Heart left ventricle (tissue), 13 donors: ENCODE data around the gene FCRL6.

Experiments
- POLR2A ChIP-seq, 2 donors: fragments of 450-650 bp; IDR thresholded peaks; one replicate each; pipeline ENCODE4 v1.6.1; 2017; ENCODE audit warnings: antibody characterized with exemption in 2 of 2, mild to moderate bottlenecking in 2 of 2, moderate library complexity in 2 of 2
- TF ChIP-seq, protein P1 (sequence below), 12 donors: fragments of 200-600 bp; sonication (generic) in 4 of 12; IDR thresholded peaks; one replicate each; pipeline versions ENCODE4 v1.5.0 to v1.8.0; 2018 to 2022; ENCODE audit warnings: antibody characterized with exemption in 12 of 12, mild to moderate bottlenecking in 5 of 12
- donor health status: ischemic (EF 13 %, LVEDD 7.1; RV severe dilation, severe dysfunction).
- donor health status: DM: no; HTN: yes; CAD: no.
- donor health status: DM: no; HTN: no; CAD: no.
- donor health status: ischemic (EF 25% LVEDD 6.9; RV normal size, moderate dysfunction).
- donor health status: ischemic (EF 25% LVEDD 5.7; RV mildly dilated, moderate dysfunction).
- donor health status: ischemic (EF 35%, LVEDD 5.7; RV mildly dilated, moderate dysfunction).
- donor health status: nonischemic (EF 11% LVEDD 7.7; RV severe dilation, severe dysfunction).
- donor health status: DM: yes; HTN: yes; CAD: no.
- donor health status: PGD.
- donor health status: ischemic (EF 29% LVEDD 5.4; RV normal size, mild dysfunction).
- donor health status: nonischemic (EF 23%, LVEDD 6.1; RV moderate dilation, normal function).

DNA sequence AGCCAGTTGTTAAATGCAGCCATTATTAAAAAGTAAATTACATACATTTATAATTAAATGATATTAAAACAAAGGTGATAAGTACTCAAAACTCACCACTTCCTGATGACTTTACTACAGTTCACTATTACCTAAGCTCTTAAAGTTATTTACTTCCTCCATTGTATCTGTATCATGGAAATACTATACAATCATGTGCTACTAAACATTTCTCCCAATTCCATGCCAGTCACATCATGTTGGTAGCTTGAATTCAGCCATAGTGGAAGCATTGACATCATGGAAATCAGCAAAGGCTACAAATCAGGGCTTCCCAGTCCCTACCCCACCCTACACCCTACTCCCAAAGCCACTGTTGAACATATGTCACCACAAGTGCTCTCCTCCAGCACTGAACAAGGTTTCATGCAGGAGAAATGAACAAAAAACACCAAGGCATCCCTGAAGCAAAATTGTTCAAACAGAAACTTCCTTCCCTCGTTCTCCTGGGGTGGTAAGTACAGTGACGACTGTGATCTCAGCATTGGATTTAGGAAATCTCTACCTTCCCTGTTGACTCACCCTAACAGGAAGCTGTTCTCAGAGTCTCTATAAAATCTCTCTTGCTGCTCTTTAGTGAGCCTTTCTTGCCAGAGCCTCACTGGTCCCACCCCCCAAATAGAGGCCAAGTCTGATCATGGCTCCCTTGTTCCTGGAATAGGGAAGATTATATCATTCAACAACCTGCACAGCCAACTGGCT, 47.6 kb downstream of the FCRL6 start:
- TF ChIP-seq, protein P1, sequence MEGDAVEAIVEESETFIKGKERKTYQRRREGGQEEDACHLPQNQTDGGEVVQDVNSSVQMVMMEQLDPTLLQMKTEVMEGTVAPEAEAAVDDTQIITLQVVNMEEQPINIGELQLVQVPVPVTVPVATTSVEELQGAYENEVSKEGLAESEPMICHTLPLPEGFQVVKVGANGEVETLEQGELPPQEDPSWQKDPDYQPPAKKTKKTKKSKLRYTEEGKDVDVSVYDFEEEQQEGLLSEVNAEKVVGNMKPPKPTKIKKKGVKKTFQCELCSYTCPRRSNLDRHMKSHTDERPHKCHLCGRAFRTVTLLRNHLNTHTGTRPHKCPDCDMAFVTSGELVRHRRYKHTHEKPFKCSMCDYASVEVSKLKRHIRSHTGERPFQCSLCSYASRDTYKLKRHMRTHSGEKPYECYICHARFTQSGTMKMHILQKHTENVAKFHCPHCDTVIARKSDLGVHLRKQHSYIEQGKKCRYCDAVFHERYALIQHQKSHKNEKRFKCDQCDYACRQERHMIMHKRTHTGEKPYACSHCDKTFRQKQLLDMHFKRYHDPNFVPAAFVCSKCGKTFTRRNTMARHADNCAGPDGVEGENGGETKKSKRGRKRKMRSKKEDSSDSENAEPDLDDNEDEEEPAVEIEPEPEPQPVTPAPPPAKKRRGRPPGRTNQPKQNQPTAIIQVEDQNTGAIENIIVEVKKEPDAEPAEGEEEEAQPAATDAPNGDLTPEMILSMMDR (IDR thresholded peaks at IDR 0.05): no peak
- no peak for TF ChIP-seq POLR2A (IDR thresholded peaks at IDR 0.05)
